ENCODE results near the gene AVEN. TPM values are rescaled to one million over a fixed set of nuclear protein-coding genes. Genes with fewer than 3 reads are reported as not detected.

Gene AVEN
- total and polyA plus RNA-seq, 2 of the 4 experiments (the other 2 are of a cell fraction), result 9.1 to 17.6 TPM

Other genes starting within 250 kb of the AVEN start
- gene CHRM5, start 70.7 kb downstream of the AVEN start, total RNA-seq (2012; rRNA removed), result under 0.01 TPM in 2 replicates
- 0.03 and 0.04 TPM in 2 replicates for gene CHRM5, start 70.7 kb downstream of the AVEN start, polyA plus RNA-seq (2012; rRNA removed)
- 46.6 and 58.6 TPM in 2 replicates for gene EMC7, start 62.7 kb upstream of the AVEN start, total RNA-seq (2012; rRNA removed)
- gene EMC7, start 62.7 kb upstream of the AVEN start, polyA plus RNA-seq (2012; rRNA removed), result 66.8 and 76.4 TPM in 2 replicates
- 1.3 and 1.9 TPM in 2 replicates for gene PGBD4, start 62.9 kb upstream of the AVEN start, total RNA-seq (2012; rRNA removed)
- 0.75 and 0.89 TPM in 2 replicates for gene PGBD4, start 62.9 kb upstream of the AVEN start, polyA plus RNA-seq (2012; rRNA removed)
- gene KATNBL1, start 170.9 kb upstream of the AVEN start, total RNA-seq (2012; rRNA removed), result 24.0 and 50.5 TPM in 2 replicates
- 14.4 and 17.1 TPM in 2 replicates for gene KATNBL1, start 170.9 kb upstream of the AVEN start, polyA plus RNA-seq (2012; rRNA removed)
- gene EMC4, start 185.8 kb upstream of the AVEN start, total RNA-seq (2012; rRNA removed), result 189 and 330 TPM in 2 replicates
- gene EMC4, start 185.8 kb upstream of the AVEN start, polyA plus RNA-seq (2012; rRNA removed), result 120 and 148 TPM in 2 replicates

Data from IMR-90 (cell line).